GM12878 (cell line): ENCODE results near the gene ABCC9. TPM values are rescaled to one million over a fixed set of nuclear protein-coding genes. Genes with fewer than 3 reads are reported as not detected.

Experiments used
- ATAC-seq: fragments of 200-7000 bp; cut with Tn5 transposase; 3 replicates; pipeline ENCODE4 v1.9.1; 2020; ENCODE audit warnings: mild to moderate bottlenecking, moderate library complexity
- BruUV-seq: library from RNA; stranded (reverse); fragments of 400-500 nt; replicated peaks from 2 replicates; lab custom pipeline; 2021; lab: Mats Ljungman, UMichigan
- CTCF ChIA-PET: fragments of 300-600 bp; sonication (Branson Sonifier 250); formaldehyde crosslinking; extraction: SDS; loops from one replicate; lab custom pipeline; 2021; ENCODE audit warnings: inconsistent platforms; lab: Yijun Ruan, JAX
- POLR2A ChIA-PET: fragments of 350-600 bp; formaldehyde crosslinking; extraction: SDS; loops from one replicate; lab custom pipeline; 2021; ENCODE audit warnings: inconsistent platforms; lab: Charles Lee
- RAD21 ChIA-PET: fragments of 300-600 bp; sonication (Branson Sonifier 250); formaldehyde crosslinking; loops from one replicate; lab custom pipeline; 2023; ENCODE audit warnings: antibody characterized with exemption; ENCODE audit not compliant: unreplicated experiment; lab: Charles Lee
- SMC1A ChIA-PET: fragments of 300-600 bp; sonication (Branson Sonifier 250); formaldehyde crosslinking; loops from one replicate; lab custom pipeline; 2023; ENCODE audit not compliant: unreplicated experiment, uncharacterized antibody; lab: Charles Lee
- DNase-seq: peaks from one replicate; pipeline ENCODE4 v3.0.0-alpha.2; 2011; ENCODE audit warnings: low read depth, low spot score
- FAIRE-seq: peaks from 3 replicates; lab custom pipeline; 2011; peaks lifted over from hg19 to GRCh38; lab: Jason Lieb, UNC
- H2AFZ ChIP-seq: 2 replicates; pipeline ENCODE4 v1.6.0; 2011; ENCODE audit warnings: low read depth, low read length, control low read depth; ENCODE audit not compliant: control insufficient read depth
- H3K27ac ChIP-seq: 2 replicates; pipeline ENCODE4 v1.5.1; 2011; ENCODE audit warnings: control low read depth; ENCODE audit not compliant: control insufficient read depth, insufficient read depth
- H3K27me3 ChIP-seq, 2 experiments: replicated peaks in 1 of 2; 2 replicates each; pipeline versions ENCODE4 v1.6.0 to v1.6.1; 2011; ENCODE audit warnings: low read length in 1 of 2; ENCODE audit not compliant: control insufficient read depth in 2 of 2, insufficient read depth in 2 of 2
- H3K36me3 ChIP-seq, 2 experiments: 2 replicates each; pipeline ENCODE4 v1.5.1; 2011; ENCODE audit warnings: low read length in 1 of 2; ENCODE audit not compliant: control insufficient read depth in 2 of 2, insufficient read depth in 2 of 2
- H3K4me1 ChIP-seq: 2 replicates; pipeline ENCODE4 v1.6.1; 2011; ENCODE audit warnings: mild to moderate bottlenecking, low read length, moderate library complexity, mixed read lengths; ENCODE audit not compliant: control insufficient read depth, insufficient read depth
- H3K4me2 ChIP-seq: 2 replicates; pipeline ENCODE4 v1.6.0; 2011; ENCODE audit warnings: control low read depth; ENCODE audit not compliant: control insufficient read depth, insufficient read depth
- H3K4me3 ChIP-seq: fragments of 200-600 bp; sonication (generic); 2 replicates; pipeline ENCODE4 v1.5.1; 2016
- H3K79me2 ChIP-seq: 2 replicates; pipeline ENCODE4 v1.6.0; 2011; ENCODE audit warnings: low read length; ENCODE audit not compliant: control insufficient read depth, insufficient read depth
- H3K9ac ChIP-seq: 2 replicates; pipeline ENCODE4 v1.8.0; 2011; ENCODE audit warnings: low read length, control low read depth, mixed read lengths; ENCODE audit not compliant: control insufficient read depth, insufficient read depth
- H3K9me3 ChIP-seq: replicated peaks from 3 replicates; pipeline ENCODE4 v1.5.1; 2011; ENCODE audit warnings: mild to moderate bottlenecking, low read length; ENCODE audit not compliant: control insufficient read depth, insufficient read depth
- H4K20me1 ChIP-seq: 2 replicates; pipeline ENCODE4 v1.6.0; 2011; ENCODE audit not compliant: control insufficient read depth, insufficient read depth
- CBX5 ChIP-seq: sonication (generic); IDR thresholded peaks from 2 replicates; pipeline ENCODE4 v1.6.1; 2016; ENCODE audit warnings: low read depth, moderate library complexity, mild to moderate bottlenecking, inconsistent platforms
- EGR1 ChIP-seq, 2 experiments: IDR thresholded peaks; 1 replicate in 1 of 2; 2 replicates in 1 of 2; pipeline ENCODE4 v1.6.1; 2011 to 2012; ENCODE audit warnings: low read depth in 2 of 2, low read length in 2 of 2, borderline replicate concordance in 1 of 2, mild to moderate bottlenecking in 1 of 2, moderate library complexity in 1 of 2
- FOXK2 ChIP-seq: fragments of 450-650 bp; IDR thresholded peaks from 2 replicates; pipeline ENCODE4 v1.6.1; 2017; ENCODE audit warnings: mild to moderate bottlenecking, moderate library complexity
- GABPA ChIP-seq: IDR thresholded peaks from 2 replicates; pipeline ENCODE4 v1.6.1; 2014; ENCODE audit warnings: antibody characterized with exemption, low read depth, mild to moderate bottlenecking, inconsistent platforms
- KAT2A ChIP-seq: conservative IDR thresholded peaks from 2 replicates; pipeline ENCODE4 v1.6.1; 2011; ENCODE audit warnings: low read depth, low read length; ENCODE audit not compliant: control insufficient read depth
- KLF5 ChIP-seq: fragments of 450-650 bp; IDR thresholded peaks from 2 replicates; pipeline ENCODE4 v1.6.1; 2014; ENCODE audit warnings: mild to moderate bottlenecking; ENCODE audit not compliant: partially characterized antibody
- PAX5 ChIP-seq: IDR thresholded peaks from 2 replicates; pipeline ENCODE4 v1.6.1; 2011; ENCODE audit warnings: low read depth, low read length, borderline replicate concordance
- RBBP5 ChIP-seq: fragments of 200-600 bp; sonication (generic); conservative IDR thresholded peaks from 2 replicates; pipeline ENCODE4 v1.6.1; 2016
- TCF12 ChIP-seq: IDR thresholded peaks from 2 replicates; pipeline ENCODE4 v1.6.1; 2011; ENCODE audit warnings: low read depth, mild to moderate bottlenecking, low read length
- TCF3 ChIP-seq: IDR thresholded peaks from 2 replicates; pipeline ENCODE4 v1.6.1; 2012; ENCODE audit warnings: low read depth, mild to moderate bottlenecking, low read length, borderline replicate concordance; ENCODE audit not compliant: insufficient read depth
- ZBED1 ChIP-seq: IDR thresholded peaks from 2 replicates; pipeline ENCODE4 v1.6.1; 2016; ENCODE audit warnings: borderline replicate concordance
- in situ Hi-C: fragments of 300-500 bp; cut with MboI; formaldehyde crosslinking; loops from 9 replicates; pipeline ENCODE4 v1.14.3; 2018; ENCODE audit warnings: mixed read lengths
- intact Hi-C: fragments of 100-400 bp; cut with micrococcal nuclease; formaldehyde crosslinking; loops from one replicate; pipeline ENCODE4 v1.14.2; 2022; ENCODE audit not compliant: unreplicated experiment
- polyA plus RNA-seq, 11 experiments: library from polyadenylated mRNA; depleted of rRNA in 4 of 11; unstranded in 6 of 11; stranded (reverse) in 5 of 11; fragments of >200 nt; fragmentation: Nextera tagmentation in 4 of 11; fragmentation: Illumina TruSeq in 1 of 11; extraction: Ambion mirVana in 4 of 11; extraction: Trizol in 1 of 11; gene quantifications; 1 replicate in 1 of 11; 2 replicates in 10 of 11; pipeline versions ENCODE4 v1.2.1 to v1.2.3, GENCODE V29; 2011 to 2016; ENCODE audit warnings: inconsistent platforms in 2 of 11, missing spikeins in 2 of 11, low read depth in 1 of 11
- total RNA-seq, 4 experiments: library from RNA; depleted of rRNA in 3 of 4; stranded (reverse); fragments of >200 nt in 3 of 4; fragmentation: Illumina TruSeq in 1 of 4; extraction: Trizol in 1 of 4; gene quantifications; 2 replicates each; pipeline versions ENCODE4 v1.2.1 to v1.2.3, GENCODE V29; 2013 to 2021
- TF ChIP-seq, protein P1 (sequence below): fragments of 450-650 bp; conservative IDR thresholded peaks from 2 replicates; pipeline ENCODE4 v1.6.1; 2017; ENCODE audit warnings: mild to moderate bottlenecking, moderate library complexity

ABCC9 gene
- total and polyA plus RNA-seq, 10 of the 15 experiments (the other 5 are each of a cell fraction or from before 2014, with no cell fraction given), result under 0.01 to 0.10 (median 0.04) TPM; not detected in 2

DNA sequence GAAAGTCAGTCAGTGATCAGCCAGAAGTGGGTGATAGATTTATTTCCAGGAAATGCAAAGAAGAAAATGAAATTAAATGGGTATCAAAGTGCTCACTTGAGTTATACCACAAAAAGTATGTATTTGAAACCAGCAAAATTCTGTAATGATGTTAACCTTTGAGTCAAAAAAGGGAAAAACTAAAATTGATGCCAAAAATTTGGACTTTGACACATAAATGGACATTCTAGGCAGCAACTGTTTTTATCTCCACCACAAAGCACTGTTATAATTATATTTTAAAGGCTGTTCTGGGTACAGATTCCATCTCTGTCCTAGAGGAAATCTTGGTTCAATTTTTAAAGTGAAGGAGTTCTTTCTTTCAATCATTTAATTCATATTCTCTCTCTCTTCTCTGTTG lies 135.0 kb downstream of the ABCC9 start:
- SMC1A ChIA-PET, result no interaction called here

More for the DNA sequence above, 135.0 kb downstream of the ABCC9 start:
- POLR2A ChIA-PET, result no interaction called here
- H3K79me2 ChIP-seq, result no peaks in the 10 kb centered on the region
- no peaks in the 10 kb centered on the region for H4K20me1 ChIP-seq
- H3K4me2 ChIP-seq, result no peak overlapping the region
- no peak overlapping the region for H3K9ac ChIP-seq
- RAD21 ChIA-PET, result no interaction called here
- FAIRE-seq (no peak), DNase-seq (no peak), ATAC-seq (no peak)
- no peak overlapping the region for H3K27ac ChIP-seq
- BruUV-seq, result no TSS peak
- H3K27me3 ChIP-seq, result no peaks in the 10 kb centered on the region
- intact Hi-C loops, result no loop called here
- no peaks in the 10 kb centered on the region for H3K4me1 ChIP-seq
- no peaks in the 10 kb centered on the region for H3K36me3 ChIP-seq
- H2AFZ ChIP-seq, result no peak overlapping the region
- in situ Hi-C loops, result no loop called here
- TF ChIP-seq ZBED1 (no peak), FOXK2 (no peak), GABPA (no peak), KLF5 (no peak), RBBP5 (no peak), EGR1 (IDR thresholded peaks at IDR 0.05; ENCODE audit: borderline replicate concordance in 1 of 2, low read depth in 2 of 2, low read length in 2 of 2) (no peak), TCF12 (no peak), KAT2A (no peak), TCF3 (no peak), CBX5 (no peak), PAX5 (no peak)
- TF ChIP-seq, protein P1, sequence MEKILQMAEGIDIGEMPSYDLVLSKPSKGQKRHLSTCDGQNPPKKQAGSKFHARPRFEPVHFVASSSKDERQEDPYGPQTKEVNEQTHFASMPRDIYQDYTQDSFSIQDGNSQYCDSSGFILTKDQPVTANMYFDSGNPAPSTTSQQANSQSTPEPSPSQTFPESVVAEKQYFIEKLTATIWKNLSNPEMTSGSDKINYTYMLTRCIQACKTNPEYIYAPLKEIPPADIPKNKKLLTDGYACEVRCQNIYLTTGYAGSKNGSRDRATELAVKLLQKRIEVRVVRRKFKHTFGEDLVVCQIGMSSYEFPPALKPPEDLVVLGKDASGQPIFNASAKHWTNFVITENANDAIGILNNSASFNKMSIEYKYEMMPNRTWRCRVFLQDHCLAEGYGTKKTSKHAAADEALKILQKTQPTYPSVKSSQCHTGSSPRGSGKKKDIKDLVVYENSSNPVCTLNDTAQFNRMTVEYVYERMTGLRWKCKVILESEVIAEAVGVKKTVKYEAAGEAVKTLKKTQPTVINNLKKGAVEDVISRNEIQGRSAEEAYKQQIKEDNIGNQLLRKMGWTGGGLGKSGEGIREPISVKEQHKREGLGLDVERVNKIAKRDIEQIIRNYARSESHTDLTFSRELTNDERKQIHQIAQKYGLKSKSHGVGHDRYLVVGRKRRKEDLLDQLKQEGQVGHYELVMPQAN, result no peak
- no peak overlapping the region for H3K4me3 ChIP-seq
- no peaks in the 10 kb centered on the region for H3K9me3 ChIP-seq
- CTCF ChIA-PET, result no interaction called here
